Heart right ventricle (tissue), 16 donors: ENCODE results near the gene HOGA1. TPM values are rescaled to one million over a fixed set of nuclear protein-coding genes. Genes with fewer than 3 reads are reported as not detected.
"Not testable (repeated sequence)": the region's sequence is repeated elsewhere in the genome, so short reads cannot be mapped to it uniquely, and the experiment has no call there.

ENCODE experiments used
- ATAC-seq, 8 donors: fragments of 200-7000 bp; cut with Tn5 transposase; one replicate each; pipeline ENCODE4 v1.9.1; 2020; ENCODE audit warnings: mild to moderate bottlenecking in 8 of 8, moderate library complexity in 8 of 8, moderate number of reproducible peaks in 1 of 8
- DNase-seq, 2 donors: peaks; one replicate each; pipeline ENCODE4 v3.0.0-alpha.2; 2020
- H3K27ac ChIP-seq, 10 donors: fragments of 200-600 bp; sonication (generic) in 2 of 10; one replicate each; pipeline versions ENCODE4 v1.5.0 to v1.8.0; 2020 to 2022; ENCODE audit warnings: mild to moderate bottlenecking in 3 of 10
- H3K27me3 ChIP-seq, 7 donors: fragments of 200-600 bp; one replicate each; pipeline ENCODE4 v1.8.0; 2021 to 2022; ENCODE audit warnings: mild to moderate bottlenecking in 2 of 7
- H3K36me3 ChIP-seq, 9 donors: fragments of 200-600 bp; sonication (generic) in 1 of 9; one replicate each; pipeline versions ENCODE4 v1.5.0 to v1.8.0; 2020 to 2022; ENCODE audit warnings: mild to moderate bottlenecking in 2 of 9
- H3K4me1 ChIP-seq, 9 donors: fragments of 200-600 bp; sonication (generic) in 1 of 9; one replicate each; pipeline versions ENCODE4 v1.5.0 to v1.8.0; 2020 to 2022; ENCODE audit warnings: mild to moderate bottlenecking in 4 of 9
- H3K4me3 ChIP-seq, 10 donors: fragments of 200-600 bp; sonication (generic) in 2 of 10; one replicate each; pipeline versions ENCODE4 v1.5.0 to v1.8.0; 2020 to 2022; ENCODE audit warnings: mild to moderate bottlenecking in 7 of 10, moderate library complexity in 2 of 10
- H3K9me3 ChIP-seq, 11 donors: fragments of 200-600 bp in 10 of 11; sonication (generic) in 2 of 11; one replicate each; pipeline versions ENCODE4 v1.5.0 to v1.8.0; 2013 to 2022; ENCODE audit warnings: mild to moderate bottlenecking in 2 of 11, control low read depth in 1 of 11, moderate library complexity in 1 of 11
- CTCF ChIP-seq, 9 donors: fragments of 200-600 bp; sonication (generic) in 2 of 9; IDR thresholded peaks; one replicate each; pipeline versions ENCODE4 v1.5.0 to v1.8.0; 2021 to 2022; ENCODE audit warnings: antibody characterized with exemption in 9 of 9, mild to moderate bottlenecking in 5 of 9, moderate library complexity in 1 of 9
- WGBS, 2 donors: extraction: QIAGEN DNeasy Blood & Tissue Kit; methylation state at CpG; one replicate each; pipeline ENCODE4 v1.1.7; 2013; ENCODE audit warnings: inconsistent platforms in 1 of 2; 5-methylcytosine and 5-hydroxymethylcytosine counted together
- intact Hi-C, 10 donors: fragments of 100-400 bp; cut with DNase I; formaldehyde crosslinking; loops; one replicate each; pipeline versions ENCODE4 v1.11.1 to v1.14.2; 2022
- polyA plus RNA-seq, 2 donors: library from polyadenylated mRNA; stranded (reverse); fragments of 200-250 nt; gene quantifications; one replicate each; pipeline ENCODE4 v1.2.3, GENCODE V29; 2013
- total RNA-seq, 10 donors: library from RNA; stranded (reverse); fragmentation: NEBNext Ultra II Directional in 3 of 10; extraction: Animal tissue kit (Norgen Biotek cat#: 25700) in 3 of 10; gene quantifications; one replicate each; pipeline versions ENCODE4 v1.2.1 to v1.2.4, GENCODE V29; 2021 to 2023
- donor health status: Arrhythmogenic right ventricular cardiomyopathy.
- donor health status: ischemic (EF 13 %, LVEDD 7.1; RV severe dilation, severe dysfunction).
- donor health status: healthy with polysubstance abuse.
- donor health status: DM: no; HTN: yes; CAD: no.
- donor health status: DM: no; HTN: no; CAD: no.
- donor health status: ischemic (EF 25% LVEDD 6.9; RV normal size, moderate dysfunction).
- donor health status: ischemic (EF 25% LVEDD 5.7; RV mildly dilated, moderate dysfunction).
- donor health status: healthy.
- donor health status: DM: yes; HTN: yes; CAD: no.
- donor health status: Ischemic cardiomyopathy.
- donor health status: ischemic (EF 35%, LVEDD 5.7; RV mildly dilated, moderate dysfunction).
- donor health status: nonischemic (EF 11% LVEDD 7.7; RV severe dilation, severe dysfunction).
- donor health status: DM: yes; HTN: yes; CAD: no.
- donor health status: PGD.
- donor health status: ischemic (EF 29% LVEDD 5.4; RV normal size, mild dysfunction).
- donor health status: nonischemic (EF 23%, LVEDD 6.1; RV moderate dilation, normal function).

HOGA1 gene
- total and polyA plus RNA-seq, 12 donors: 8.9 to 58.3 (median 18.1) TPM

DNA sequence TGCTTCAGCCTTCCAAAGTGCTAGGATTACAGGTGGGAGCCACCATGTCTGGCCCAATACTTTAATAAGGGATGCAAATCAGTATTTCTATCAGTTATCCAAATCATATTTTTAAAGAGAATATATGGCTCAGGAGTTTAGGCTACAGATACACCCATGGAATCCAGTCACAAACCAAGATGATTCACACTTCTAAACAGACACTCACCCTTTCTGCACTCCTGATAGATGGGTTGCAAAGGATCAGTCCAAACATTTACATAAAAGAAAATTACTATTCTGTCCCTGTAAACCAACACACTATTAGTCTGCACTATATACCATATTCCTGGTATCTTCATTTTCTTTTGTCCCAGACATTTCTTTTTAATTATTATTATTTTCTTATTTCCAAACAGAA, 46.9 kb downstream of the HOGA1 start:
- intact Hi-C loops: loop anchor here in 1 of 10 donors (10.0 kb wide), 1 partner anchor 206 kb away; the partner anchor contains the start of gene PGAM1
- DNase-seq: no peak
- Histone ChIP-seq H3K36me3 (no peaks in the 10 kb centered on the region), H3K4me3 (no peak overlapping the region), H3K4me1 (peaks cover 0 to 24% (median 11%) of the 10 kb centered on the region in 9 donors), H3K9me3 (no peaks in the 10 kb centered on the region), H3K27me3 (no peaks in the 10 kb centered on the region), H3K27ac (no peak overlapping the region)
- no peak for TF ChIP-seq CTCF (IDR thresholded peaks at IDR 0.05)
- ATAC-seq: no peak

- no peaks in the 10 kb centered on the region for H3K9me3 ChIP-seq
- H3K4me3 ChIP-seq: peak within 1 kb of the TSS; percentile 33 to 81 (median 71)
- H3K27ac ChIP-seq: peak within 1 kb of the TSS in 9 of 10 donors; percentile 25 to 77 (median 62)
- H3K4me1 ChIP-seq: peaks cover 0 to 14% (median 9%) of the 10 kb centered on the region in 9 donors
- no peak for TF ChIP-seq CTCF (IDR thresholded peaks at IDR 0.05)
- no peaks in the 10 kb centered on the region for H3K36me3 ChIP-seq
- intact Hi-C loops: loop anchor here in 1 of 10 donors (10.0 kb wide), 1 partner anchor 208 kb away; the partner anchor contains the start of gene PGAM1
- WGBS, 2 donors: 3% methylated on average over 60 to 62 of the region's 62 CpGs
- ATAC-seq: peak; percentile 98 to 100 (median 100)
- H3K27me3 ChIP-seq: no peaks in the 10 kb centered on the region
- DNase-seq: peak; percentile 93 to 96
Observed at GRCh38 chr10:97632949-97633884, 49.0 kb downstream of the HOGA1 start, which contains the start of gene MORN4. Gene MORN4 (minus strand): TSS chr10:97633500. CDS start chr10:97619653, 13,847 bp downstream.

DNA sequence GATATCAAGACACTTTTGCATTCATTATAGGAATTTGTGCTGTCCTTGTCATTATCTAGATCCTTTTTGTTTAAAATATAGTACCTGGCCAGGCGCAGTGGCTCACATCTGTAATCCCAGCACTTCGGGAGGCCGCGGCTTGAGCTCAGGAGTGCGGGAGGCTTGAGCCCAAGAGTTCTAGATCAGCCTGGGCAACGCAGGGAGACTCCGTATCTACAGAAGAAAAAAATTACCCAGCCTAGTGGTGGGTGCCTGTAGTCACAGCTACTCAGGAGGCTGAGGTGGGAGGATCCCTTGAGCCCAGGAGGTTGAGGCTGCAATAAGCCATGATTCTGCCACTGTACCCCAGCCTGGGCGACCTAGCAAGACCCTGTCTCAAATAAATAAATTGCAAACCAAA, 49.7 kb downstream of the HOGA1 start:
- H3K27ac ChIP-seq: peak overlapping the region in 9 of 10 donors; percentile 25 to 77 (median 62)
- no peaks in the 10 kb centered on the region for H3K27me3 ChIP-seq
- ATAC-seq (peak in 3 of 8 donors; percentile 9 to 17 (median 11)), DNase-seq (no peak)
- H3K36me3 ChIP-seq: no peaks in the 10 kb centered on the region
- intact Hi-C loops: loop anchor here in 1 of 10 donors (10.0 kb wide), 1 partner anchor 209 kb away; the partner anchor contains the start of gene PGAM1
- H3K4me3 ChIP-seq: peak overlapping the region; percentile 33 to 81 (median 71)
- 83 to 91% methylated on average over 8 of the region's 8 CpGs for WGBS, 2 donors
- H3K9me3 ChIP-seq: no peaks in the 10 kb centered on the region
- TF ChIP-seq CTCF (IDR thresholded peaks at IDR 0.05): peak in 1 of 9 donors; percentile 18
- H3K4me1 ChIP-seq: peaks cover 0 to 13% (median 9%) of the 10 kb centered on the region in 9 donors

DNA sequence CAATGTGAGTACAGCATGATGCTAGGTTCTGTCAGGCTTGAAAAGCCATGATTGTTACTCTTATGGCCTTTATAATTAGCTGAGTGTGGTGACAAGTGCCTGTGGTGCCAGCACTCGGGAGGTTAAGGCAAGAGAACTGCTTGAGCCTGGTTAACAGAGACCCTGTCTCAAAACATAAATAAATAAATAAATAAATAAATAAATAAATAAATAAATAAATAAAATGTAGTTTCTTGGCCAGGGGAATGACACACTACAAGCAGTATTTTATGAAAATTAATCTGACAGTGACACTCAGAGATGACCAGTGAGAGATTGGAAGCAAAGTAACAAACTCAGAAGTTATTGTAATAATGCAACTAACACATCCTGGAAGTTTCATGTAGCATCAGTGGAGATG, 51.4 kb downstream of the HOGA1 start:
- Histone ChIP-seq H3K9me3 (no peaks in the 10 kb centered on the region), H3K27ac (no peak overlapping the region), H3K27me3 (no peaks in the 10 kb centered on the region), H3K4me3 (no peak overlapping the region), H3K4me1 (peaks cover 0 to 16% (median 9%) of the 10 kb centered on the region in 9 donors), H3K36me3 (no peaks in the 10 kb centered on the region)
- no peak for ATAC-seq
- intact Hi-C loops: loop anchor here in 1 of 10 donors (10.0 kb wide), 1 partner anchor 211 kb away; the partner anchor contains the start of gene PGAM1
- no peak for TF ChIP-seq CTCF (IDR thresholded peaks at IDR 0.05)
- no peak for DNase-seq
- WGBS, 2 donors: 90 to 96% methylated on average over 1 of the region's 1 CpG

- intact Hi-C loops: loop anchor here in 1 of 10 donors (10.0 kb wide), 1 partner anchor 214 kb away; the partner anchor contains the start of gene PGAM1
- WGBS, 2 donors: 94% methylated on average over 3 of the region's 3 CpGs
Observed at GRCh38 chr10:97639090-97639489, 54.9 kb downstream of the HOGA1 start.

More at GRCh38 chr10:97639090-97639489, 54.9 kb downstream of the HOGA1 start:
- not testable (repeated sequence) for H3K27ac ChIP-seq, H3K27me3 ChIP-seq, H3K4me3 ChIP-seq, H3K9me3 ChIP-seq, DNase-seq, ATAC-seq
- H3K36me3 ChIP-seq: peaks cover 0 to 12% (median 0%) of the 10 kb centered on the region in 9 donors
- peaks cover 0 to 30% (median 17%) of the 10 kb centered on the region in 9 donors for H3K4me1 ChIP-seq
